22Rv1 (cell line): ENCODE measurements around the gene ENTPD6.

Experiments used
- H3K27ac ChIP-seq: fragments of 450-650 bp; 2 replicates; pipeline ENCODE4 v1.5.1; 2017
- ZFX ChIP-seq: fragments of 450-650 bp; IDR thresholded peaks from 2 replicates; pipeline ENCODE4 v1.6.1; 2017; ENCODE audit warnings: antibody characterized with exemption, borderline replicate concordance
- TF ChIP-seq, protein P1 (sequence below): fragments of 450-650 bp; IDR thresholded peaks from 2 replicates; pipeline ENCODE4 v1.5.1; 2017; ENCODE audit warnings: mild to moderate bottlenecking

ENTPD6 gene

DNA sequence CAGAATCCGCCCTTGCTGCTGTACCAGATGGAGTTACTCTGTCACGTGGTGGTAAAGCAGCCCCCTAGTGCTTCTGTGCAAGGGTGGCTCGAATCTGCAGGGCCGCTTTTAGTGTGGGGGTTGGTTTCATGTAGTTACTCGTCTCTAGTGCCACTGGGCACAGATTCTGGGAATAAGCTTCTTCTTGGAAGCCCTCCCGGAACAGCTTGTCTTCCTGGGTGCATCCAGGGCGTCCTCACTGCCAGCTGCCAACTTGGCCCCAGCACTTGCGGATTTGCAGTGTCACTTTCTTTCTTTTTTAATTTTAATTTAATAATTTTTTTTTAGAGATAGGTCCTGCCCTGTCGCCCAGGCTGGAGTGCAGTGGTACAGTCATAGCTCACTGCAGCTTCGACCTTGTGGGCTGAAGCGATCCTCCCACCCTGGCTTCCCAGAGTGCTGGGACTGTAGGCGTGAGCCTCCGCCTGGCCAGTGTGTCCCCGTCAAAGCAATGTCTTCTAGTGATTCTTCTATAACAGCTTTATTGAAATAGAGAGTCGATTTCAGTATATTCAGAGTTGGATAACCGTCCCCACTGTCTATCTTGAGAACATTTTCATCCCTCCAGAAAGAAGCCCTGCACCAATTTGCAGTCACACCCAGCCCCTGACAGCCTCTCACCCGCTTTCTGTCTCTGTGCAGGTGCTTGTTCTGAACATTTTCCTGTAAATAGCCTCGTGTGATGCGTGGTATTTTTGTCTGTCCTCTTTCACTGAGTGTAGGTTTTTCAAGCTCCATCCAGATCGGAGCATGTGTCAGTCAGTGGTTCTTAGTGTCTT is 78.2 kb downstream of the ENTPD6 start:
- no peak for TF ChIP-seq ZFX
- TF ChIP-seq, protein P1, sequence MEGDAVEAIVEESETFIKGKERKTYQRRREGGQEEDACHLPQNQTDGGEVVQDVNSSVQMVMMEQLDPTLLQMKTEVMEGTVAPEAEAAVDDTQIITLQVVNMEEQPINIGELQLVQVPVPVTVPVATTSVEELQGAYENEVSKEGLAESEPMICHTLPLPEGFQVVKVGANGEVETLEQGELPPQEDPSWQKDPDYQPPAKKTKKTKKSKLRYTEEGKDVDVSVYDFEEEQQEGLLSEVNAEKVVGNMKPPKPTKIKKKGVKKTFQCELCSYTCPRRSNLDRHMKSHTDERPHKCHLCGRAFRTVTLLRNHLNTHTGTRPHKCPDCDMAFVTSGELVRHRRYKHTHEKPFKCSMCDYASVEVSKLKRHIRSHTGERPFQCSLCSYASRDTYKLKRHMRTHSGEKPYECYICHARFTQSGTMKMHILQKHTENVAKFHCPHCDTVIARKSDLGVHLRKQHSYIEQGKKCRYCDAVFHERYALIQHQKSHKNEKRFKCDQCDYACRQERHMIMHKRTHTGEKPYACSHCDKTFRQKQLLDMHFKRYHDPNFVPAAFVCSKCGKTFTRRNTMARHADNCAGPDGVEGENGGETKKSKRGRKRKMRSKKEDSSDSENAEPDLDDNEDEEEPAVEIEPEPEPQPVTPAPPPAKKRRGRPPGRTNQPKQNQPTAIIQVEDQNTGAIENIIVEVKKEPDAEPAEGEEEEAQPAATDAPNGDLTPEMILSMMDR, result no peak
- H3K27ac ChIP-seq, result no peak overlapping the region

DNA sequence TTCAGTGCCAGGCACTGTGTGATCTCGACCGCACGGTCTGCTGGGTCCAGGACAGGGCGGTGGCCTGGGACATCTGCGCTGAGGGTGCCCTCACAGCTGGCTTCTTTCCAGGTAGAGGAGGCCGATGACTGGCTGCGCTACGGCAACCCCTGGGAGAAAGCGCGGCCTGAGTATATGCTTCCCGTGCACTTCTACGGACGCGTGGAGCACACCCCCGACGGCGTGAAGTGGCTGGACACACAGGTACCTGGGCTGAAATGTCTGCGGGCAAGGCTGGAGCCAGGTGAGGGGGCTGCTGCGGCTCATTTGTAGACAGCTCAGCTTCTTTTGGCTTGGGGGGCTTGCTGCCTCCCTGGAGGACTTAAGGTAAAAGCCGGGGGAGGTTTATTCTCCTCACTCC is 79.0 kb downstream of the ENTPD6 start:
- no peak overlapping the region for H3K27ac ChIP-seq
- no peak for TF ChIP-seq ZFX
- TF ChIP-seq, protein P1, result no peak

DNA sequence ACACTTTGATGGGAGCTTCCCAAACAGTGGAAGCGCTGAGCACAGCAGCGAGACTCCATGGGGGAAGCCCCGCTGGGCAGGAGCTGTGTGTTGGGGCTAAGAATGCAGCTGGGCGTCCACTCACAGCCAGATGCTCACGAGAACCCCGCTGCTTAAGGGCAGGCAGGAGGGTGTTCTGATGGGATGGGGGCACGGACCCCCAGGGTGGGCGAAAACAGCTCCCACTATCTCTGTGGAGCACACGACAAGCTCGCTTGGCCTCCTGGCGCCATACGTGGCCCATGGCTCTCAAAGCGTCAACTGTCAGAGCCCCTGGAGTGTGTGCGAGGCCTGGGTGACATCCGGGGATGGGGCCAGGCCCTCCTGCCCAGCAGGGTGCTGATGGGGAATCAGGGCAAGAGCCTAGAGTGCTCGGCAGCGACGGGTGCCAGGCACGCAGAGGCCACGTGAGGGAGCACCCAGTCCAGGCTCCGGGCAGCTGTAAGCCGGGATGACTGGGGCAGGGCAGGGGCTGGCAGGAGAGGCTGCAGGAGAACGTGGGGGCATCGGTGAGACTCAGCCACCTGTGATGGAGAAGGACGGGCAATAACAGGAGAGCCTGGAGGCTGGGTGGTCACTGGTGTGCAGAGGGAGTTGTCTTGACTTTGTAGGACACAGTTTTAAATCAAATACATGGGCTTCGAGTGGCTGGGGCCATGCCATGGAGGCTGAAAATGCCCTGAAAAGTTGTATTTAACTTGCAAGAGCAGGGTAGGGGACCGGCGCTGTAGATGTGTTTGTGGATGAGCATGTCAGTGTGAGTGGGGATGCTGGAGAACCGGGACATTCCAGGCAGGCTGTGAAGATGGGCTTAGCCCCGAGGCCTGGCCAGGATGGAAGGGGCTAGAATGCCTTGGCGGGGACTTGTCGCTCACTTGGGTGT is 79.6 kb downstream of the ENTPD6 start:
- no peak overlapping the region for H3K27ac ChIP-seq
- TF ChIP-seq, protein P1, result no peak
- no peak for TF ChIP-seq ZFX

DNA sequence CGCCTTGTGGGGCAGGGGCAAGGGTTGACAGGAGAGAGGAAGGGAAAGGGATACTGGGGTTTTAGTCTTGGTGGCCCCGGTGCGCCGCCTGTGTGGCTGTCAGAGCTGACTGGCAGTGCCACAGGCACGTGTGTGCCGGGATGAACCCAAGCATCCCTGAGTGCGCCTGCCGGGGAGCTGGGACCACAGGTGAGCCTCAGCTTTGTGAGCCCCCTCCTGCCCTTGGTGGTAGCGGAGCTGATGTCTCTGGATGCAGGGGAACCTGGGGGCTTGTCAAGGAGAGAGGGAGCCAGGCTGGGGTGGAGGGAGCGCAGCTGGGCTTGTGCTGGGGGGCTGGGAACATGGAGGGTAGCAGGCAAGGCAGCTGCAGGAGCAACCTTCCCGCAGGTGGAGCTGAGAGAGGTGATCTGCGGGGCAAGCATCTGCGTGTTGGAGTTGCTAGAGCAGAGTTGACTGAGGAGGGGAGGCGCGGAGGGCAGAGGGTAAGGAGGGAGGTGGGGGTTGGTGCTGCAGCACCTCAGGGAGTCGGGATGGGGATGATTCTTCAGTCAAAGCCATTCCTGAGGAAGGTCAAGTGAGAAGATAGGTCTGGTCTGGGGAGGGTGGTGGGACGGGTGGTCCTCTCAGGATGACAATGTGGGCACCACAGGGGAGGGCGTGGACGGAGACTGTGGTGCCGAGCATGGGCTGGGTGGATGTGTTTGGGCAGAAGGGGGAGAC is 80.5 kb downstream of the ENTPD6 start:
- TF ChIP-seq ZFX, result no peak
- TF ChIP-seq, protein P1, result no peak

More for the DNA sequence above, 80.5 kb downstream of the ENTPD6 start:
- no peak overlapping the region for H3K27ac ChIP-seq
